Lower leg skin (tissue), 3 donors: ENCODE results near the gene TGOLN2.

Source experiments
- POLR2A ChIP-seq, 2 donors: fragments of 450-650 bp; IDR thresholded peaks; one replicate each; pipeline ENCODE4 v1.6.1; 2016 to 2017; ENCODE audit warnings: antibody characterized with exemption in 2 of 2, mild to moderate bottlenecking in 1 of 2, moderate library complexity in 1 of 2
- TF ChIP-seq, protein P1 (sequence below), 3 donors: fragments of 450-650 bp; IDR thresholded peaks; one replicate each; pipeline ENCODE4 v1.5.1; 2016; ENCODE audit warnings: antibody characterized with exemption in 3 of 3, mild to moderate bottlenecking in 3 of 3, moderate library complexity in 2 of 3

- TF ChIP-seq POLR2A (IDR thresholded peaks at IDR 0.05), result no peak
- TF ChIP-seq, protein P1, sequence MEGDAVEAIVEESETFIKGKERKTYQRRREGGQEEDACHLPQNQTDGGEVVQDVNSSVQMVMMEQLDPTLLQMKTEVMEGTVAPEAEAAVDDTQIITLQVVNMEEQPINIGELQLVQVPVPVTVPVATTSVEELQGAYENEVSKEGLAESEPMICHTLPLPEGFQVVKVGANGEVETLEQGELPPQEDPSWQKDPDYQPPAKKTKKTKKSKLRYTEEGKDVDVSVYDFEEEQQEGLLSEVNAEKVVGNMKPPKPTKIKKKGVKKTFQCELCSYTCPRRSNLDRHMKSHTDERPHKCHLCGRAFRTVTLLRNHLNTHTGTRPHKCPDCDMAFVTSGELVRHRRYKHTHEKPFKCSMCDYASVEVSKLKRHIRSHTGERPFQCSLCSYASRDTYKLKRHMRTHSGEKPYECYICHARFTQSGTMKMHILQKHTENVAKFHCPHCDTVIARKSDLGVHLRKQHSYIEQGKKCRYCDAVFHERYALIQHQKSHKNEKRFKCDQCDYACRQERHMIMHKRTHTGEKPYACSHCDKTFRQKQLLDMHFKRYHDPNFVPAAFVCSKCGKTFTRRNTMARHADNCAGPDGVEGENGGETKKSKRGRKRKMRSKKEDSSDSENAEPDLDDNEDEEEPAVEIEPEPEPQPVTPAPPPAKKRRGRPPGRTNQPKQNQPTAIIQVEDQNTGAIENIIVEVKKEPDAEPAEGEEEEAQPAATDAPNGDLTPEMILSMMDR (IDR thresholded peaks at IDR 0.05), result no peak
These were observed 43.3 kb upstream of the TGOLN2 start for GRCh38 chr2:85371045-85371444.
